Brain microvascular endothelial cell (primary cell): ENCODE results near the gene LRIT1.

Source experiments
- DNase-seq: peaks from one replicate; pipeline ENCODE4 v3.0.0-alpha.2; 2020
- H3K27ac ChIP-seq: fragments of 250-450 bp; sonication (Bioruptor Pico); 2 replicates; pipeline ENCODE4 v1.5.1; 2020; ENCODE audit warnings: mild to moderate bottlenecking, moderate library complexity
- H3K27me3 ChIP-seq: fragments of 250-450 bp; sonication (Bioruptor Pico); replicated peaks from 2 replicates; pipeline ENCODE4 v1.5.1; 2020; ENCODE audit warnings: mild to moderate bottlenecking
- H3K36me3 ChIP-seq: fragments of 250-450 bp; sonication (Bioruptor Pico); replicated peaks from 2 replicates; pipeline ENCODE4 v1.5.1; 2020; ENCODE audit warnings: mild to moderate bottlenecking
- H3K4me3 ChIP-seq: 2 replicates; pipeline ENCODE4 v1.5.1; 2011; ENCODE audit warnings: low read depth, mild to moderate bottlenecking, control low read depth, low read length, moderate library complexity
- CTCF ChIP-seq: IDR thresholded peaks from 2 replicates; pipeline ENCODE4 v1.5.1; 2011; ENCODE audit warnings: low read depth, mild to moderate bottlenecking, moderate library complexity, low read length, control low read depth, inconsistent platforms; ENCODE audit errors: missing control alignments
- in situ Hi-C: cut with HindIII; loops from 2 replicates; pipeline ENCODE4 v1.10.0; 2017; ENCODE audit warnings: low sequenced_read_pairs, low pct_ligation_motif_present

LRIT1 gene

GRCh38 chr10:84214612-84215235 lies 26.6 kb downstream of the LRIT1 start:
- DNase-seq, result no peak
- Histone ChIP-seq H3K27me3 (no peaks in the 10 kb centered on the region), H3K4me3 (no peak overlapping the region), H3K27ac (no peak overlapping the region), H3K36me3 (no peaks in the 10 kb centered on the region)
- peak; percentile 54 for TF ChIP-seq CTCF
- in situ Hi-C loops, result no loop called here

- Histone ChIP-seq H3K36me3 (no peaks in the 10 kb centered on the region), H3K4me3 (no peak overlapping the region), H3K27ac (no peak overlapping the region), H3K27me3 (no peaks in the 10 kb centered on the region)
- no peak for TF ChIP-seq CTCF
- in situ Hi-C loops, result no loop called here
- DNase-seq, result no peak
Measured at GRCh38 chr10:84214046-84214572, 27.2 kb downstream of the LRIT1 start.

- in situ Hi-C loops, result no loop called here
- Histone ChIP-seq H3K27me3 (no peaks in the 10 kb centered on the region), H3K27ac (no peak overlapping the region), H3K36me3 (no peaks in the 10 kb centered on the region), H3K4me3 (no peak overlapping the region)
- DNase-seq, result no peak
- TF ChIP-seq CTCF, result no peak
Measured at GRCh38 chr10:84213076-84213475, 28.3 kb downstream of the LRIT1 start.

DNA sequence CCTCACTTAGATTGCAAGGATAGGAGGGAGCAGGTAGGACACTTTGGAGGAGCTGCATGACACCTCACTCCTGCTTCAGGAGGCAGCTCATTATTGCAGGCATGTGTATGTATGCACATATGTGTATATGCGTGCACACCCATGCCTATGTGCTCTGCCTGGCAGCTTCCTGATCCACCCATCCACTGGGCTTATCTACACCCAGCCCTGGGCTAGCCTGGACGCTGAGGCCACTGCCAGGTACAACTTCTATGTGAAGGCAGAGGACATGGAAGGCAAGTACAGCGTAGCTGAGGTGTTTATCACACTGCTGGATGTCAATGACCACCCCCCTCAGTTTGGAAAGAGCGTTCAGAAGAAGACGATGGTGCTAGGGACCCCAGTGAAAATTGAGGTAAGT lies 29.3 kb downstream of the LRIT1 start:
- no peak overlapping the region for H3K27ac ChIP-seq
- no peaks in the 10 kb centered on the region for H3K36me3 ChIP-seq
- H3K27me3 ChIP-seq, result no peaks in the 10 kb centered on the region
- no peak for DNase-seq
- no peak overlapping the region for H3K4me3 ChIP-seq
- no peak for TF ChIP-seq CTCF
- in situ Hi-C loops, result no loop called here

DNA sequence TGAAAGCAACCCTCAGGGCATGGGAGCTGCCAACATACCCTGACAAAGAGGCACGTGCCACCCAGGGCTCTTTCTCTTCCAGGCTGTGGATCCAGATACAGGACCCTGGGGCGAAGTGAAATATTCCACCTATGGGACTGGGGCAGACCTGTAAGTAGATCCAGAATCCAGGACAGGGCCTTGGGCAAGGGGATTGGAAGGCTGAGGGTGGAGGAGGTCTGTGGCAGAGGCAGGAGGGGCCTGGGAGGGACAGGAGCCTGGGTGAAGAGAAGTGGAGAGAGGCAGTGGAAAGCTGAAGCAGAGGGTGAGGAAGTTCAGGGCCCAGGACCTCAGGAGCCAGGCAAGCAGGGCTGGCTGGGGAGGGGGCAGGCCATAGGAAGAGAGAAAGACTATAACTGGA lies 29.8 kb downstream of the LRIT1 start:
- DNase-seq, result no peak
- no peak overlapping the region for H3K27ac ChIP-seq
- H3K36me3 ChIP-seq, result no peaks in the 10 kb centered on the region
- no peaks in the 10 kb centered on the region for H3K27me3 ChIP-seq
- TF ChIP-seq CTCF, result no peak
- H3K4me3 ChIP-seq, result no peak overlapping the region
- in situ Hi-C loops, result no loop called here

DNA sequence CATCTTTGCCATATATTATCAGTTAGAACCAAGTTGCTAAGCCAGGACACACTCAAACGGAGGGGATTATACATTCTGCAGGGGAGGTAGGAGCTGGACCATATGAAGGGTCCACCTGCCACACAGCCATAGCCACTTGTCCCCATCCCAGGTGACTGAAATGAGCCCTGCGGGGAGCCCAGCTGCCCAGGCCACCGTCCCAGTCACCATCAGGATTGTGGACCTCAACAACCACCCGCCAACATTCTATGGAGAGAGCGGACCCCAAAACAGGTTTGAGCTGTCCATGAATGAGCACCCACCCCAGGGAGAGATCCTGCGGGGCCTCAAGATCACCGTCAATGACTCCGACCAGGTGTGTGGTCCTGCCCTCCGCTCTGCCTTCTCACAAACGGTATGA lies 33.3 kb downstream of the LRIT1 start:
- H3K27me3 ChIP-seq, result no peaks in the 10 kb centered on the region
- H3K27ac ChIP-seq, result no peak overlapping the region
- H3K4me3 ChIP-seq, result no peak overlapping the region
- in situ Hi-C loops, result no loop called here
- H3K36me3 ChIP-seq, result no peaks in the 10 kb centered on the region
- no peak for TF ChIP-seq CTCF
- no peak for DNase-seq
